NB4 (cell line): ENCODE results near the gene CHTF18.
"Not testable (repeated sequence)": the region's sequence is repeated elsewhere in the genome, so short reads cannot be mapped to it uniquely, and the experiment has no call there.

ENCODE experiments used
- DNase-seq: peaks from one replicate; pipeline ENCODE4 v3.0.0; 2010; ENCODE audit warnings: low read depth
- H3K4me3 ChIP-seq: one replicate; pipeline ENCODE4 v1.5.1; 2011; ENCODE audit warnings: mild to moderate bottlenecking, low read depth, low read length, moderate library complexity
- CTCF ChIP-seq: IDR thresholded peaks from one replicate; pipeline ENCODE4 v1.5.1; 2012; ENCODE audit warnings: low read depth, low read length
- MAX ChIP-seq: IDR thresholded peaks from 2 replicates; pipeline ENCODE4 v1.6.1; 2011; ENCODE audit warnings: low read depth, low read length
- MYC ChIP-seq: IDR thresholded peaks from 2 replicates; pipeline ENCODE4 v1.6.1; 2011; ENCODE audit warnings: low read depth, low read length
- POLR2A ChIP-seq: IDR thresholded peaks from 2 replicates; pipeline ENCODE4 v1.6.1; 2011; ENCODE audit warnings: mild to moderate bottlenecking; ENCODE audit not compliant: insufficient read length; ENCODE audit errors: extremely low read depth

The CHTF18 gene

GRCh38 chr16:774086-775001 is 14.1 kb upstream of the CHTF18 start:
- DNase-seq = no peak
- no peak overlapping the region for H3K4me3 ChIP-seq
- TF ChIP-seq CTCF = no peak
- no peak for TF ChIP-seq MAX
- no peak for TF ChIP-seq POLR2A
- no peak for TF ChIP-seq MYC

DNA sequence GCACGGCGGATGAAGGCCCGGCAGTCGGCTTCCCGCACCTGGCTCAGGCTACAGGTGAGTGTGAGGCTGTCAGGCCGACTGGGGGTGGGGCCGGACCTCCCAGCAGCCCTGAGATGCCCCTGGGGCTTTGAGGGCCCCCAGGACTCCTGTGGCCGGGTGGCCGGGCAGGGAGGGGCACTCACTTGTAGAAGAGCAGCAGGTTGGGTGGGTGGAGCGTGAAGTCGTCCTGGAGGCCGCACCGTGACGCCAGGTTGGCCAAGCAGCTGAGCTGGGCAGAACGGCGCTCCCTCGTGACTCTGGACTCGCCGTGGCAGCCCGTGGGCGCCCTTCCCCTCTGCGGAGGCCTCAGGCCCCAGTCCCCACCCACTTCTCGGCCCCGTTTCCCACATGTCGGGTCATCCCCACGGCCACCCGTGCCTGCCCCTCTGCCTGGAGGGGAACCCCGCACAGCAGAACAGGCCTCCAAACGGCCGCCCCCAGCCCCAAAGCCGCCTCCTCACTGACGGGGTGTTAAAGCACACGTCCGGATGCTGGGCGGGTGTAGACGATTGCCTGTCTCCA is 13.1 kb upstream of the CHTF18 start:
- no peak overlapping the region for H3K4me3 ChIP-seq
- no peak for TF ChIP-seq MYC
- TF ChIP-seq MAX = no peak
- no peak for TF ChIP-seq POLR2A
- TF ChIP-seq CTCF = no peak
- no peak for DNase-seq

GRCh38 chr16:776298-776697 is 12.1 kb upstream of the CHTF18 start:
- DNase-seq, H3K4me3 ChIP-seq: not testable (repeated sequence)

- H3K4me3 ChIP-seq = no peak overlapping the region
- DNase-seq = no peak
- TF ChIP-seq CTCF = no peak
- no peak for TF ChIP-seq POLR2A
- TF ChIP-seq MAX = no peak
- no peak for TF ChIP-seq MYC
Measured at GRCh38 chr16:776824-777223, 11.6 kb upstream of the CHTF18 start.

- TF ChIP-seq CTCF (no peak), POLR2A (no peak), MYC (no peak), MAX (no peak)
- no peak for DNase-seq
- H3K4me3 ChIP-seq = no peak overlapping the region
Measured at GRCh38 chr16:777826-778225, 10.6 kb upstream of the CHTF18 start.

GRCh38 chr16:778447-778846 is 10.0 kb upstream of the CHTF18 start:
- DNase-seq = no peak
- no peak overlapping the region for H3K4me3 ChIP-seq
- TF ChIP-seq MYC = no peak
- TF ChIP-seq CTCF = no peak
- TF ChIP-seq MAX = no peak
- TF ChIP-seq POLR2A = no peak
